H4 (cell line): ENCODE measurements around the gene TSPAN16. TPM values are rescaled to one million over a fixed set of nuclear protein-coding genes. Genes with fewer than 3 reads are reported as not detected.

Source experiments
- DNase-seq: peaks from one replicate; pipeline ENCODE4 v3.0.0-alpha.2; 2015; ENCODE audit warnings: low spot score
- total RNA-seq: library from RNA; depleted of rRNA; stranded (reverse); fragments of >200 nt; shearing (Covaris generic); gene quantifications from 2 replicates; pipeline ENCODE4 v1.2.3, GENCODE V29; 2014; rRNA removed

TSPAN16 gene, protein sequence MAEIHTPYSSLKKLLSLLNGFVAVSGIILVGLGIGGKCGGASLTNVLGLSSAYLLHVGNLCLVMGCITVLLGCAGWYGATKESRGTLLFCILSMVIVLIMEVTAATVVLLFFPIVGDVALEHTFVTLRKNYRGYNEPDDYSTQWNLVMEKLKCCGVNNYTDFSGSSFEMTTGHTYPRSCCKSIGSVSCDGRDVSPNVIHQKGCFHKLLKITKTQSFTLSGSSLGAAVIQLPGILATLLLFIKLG
- total RNA-seq = not detected in 2 replicates

DNA sequence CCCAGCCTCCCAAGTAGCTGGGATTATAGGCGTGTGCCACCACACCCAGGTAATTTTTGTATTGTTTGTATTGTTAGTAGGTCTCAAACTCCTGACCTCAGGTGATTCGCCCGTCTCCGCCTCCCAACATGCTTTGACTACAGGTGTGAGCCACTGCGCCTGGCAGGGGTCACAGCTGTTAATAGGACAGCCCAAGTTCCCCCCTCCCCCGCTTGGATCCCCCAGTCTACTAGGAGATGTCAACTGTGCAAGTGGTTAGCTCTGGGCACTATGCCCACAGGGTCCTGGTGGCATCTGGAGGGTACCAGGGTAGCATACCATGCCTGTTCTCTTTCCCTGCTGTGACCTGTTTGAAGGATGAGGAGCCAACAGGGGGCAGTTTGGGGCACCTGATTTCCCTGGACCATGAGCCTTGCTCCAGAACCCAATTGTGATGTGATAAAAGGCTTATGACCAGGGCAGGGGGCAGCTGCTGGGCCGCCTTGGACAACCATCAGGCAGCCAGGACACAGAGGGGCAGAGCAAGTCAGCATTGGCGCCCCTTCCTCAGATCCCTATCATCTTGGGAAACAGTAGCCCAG, at the start of gene TSPAN16:
TSS of gene TSPAN16 (plus strand) at position 496 of the 581 bp plus-strand sequence. CDS start 138 bp downstream, outside the sequence.
- DNase-seq = no peak

DNA sequence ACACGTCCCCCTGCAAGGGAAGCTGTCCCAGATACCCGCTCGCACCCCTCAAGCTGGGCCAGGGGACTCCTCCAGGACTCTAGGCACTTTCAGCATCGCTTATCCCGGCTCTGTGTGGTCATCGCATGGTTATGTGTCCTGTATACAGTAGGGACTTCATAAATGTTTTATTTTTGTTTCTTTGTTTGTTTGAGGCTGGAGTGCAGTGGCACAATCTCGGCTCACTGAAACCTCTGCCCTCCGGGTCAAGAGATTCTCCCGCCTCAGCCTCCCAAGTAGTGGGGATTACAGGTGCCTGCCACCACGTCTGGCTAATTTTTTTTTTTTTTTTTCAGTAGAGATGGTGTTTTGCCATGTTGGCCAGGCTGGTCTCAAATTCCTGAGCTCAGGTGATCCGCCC, 49.0 kb upstream of the TSPAN16 start:
- no peak for DNase-seq

DNA sequence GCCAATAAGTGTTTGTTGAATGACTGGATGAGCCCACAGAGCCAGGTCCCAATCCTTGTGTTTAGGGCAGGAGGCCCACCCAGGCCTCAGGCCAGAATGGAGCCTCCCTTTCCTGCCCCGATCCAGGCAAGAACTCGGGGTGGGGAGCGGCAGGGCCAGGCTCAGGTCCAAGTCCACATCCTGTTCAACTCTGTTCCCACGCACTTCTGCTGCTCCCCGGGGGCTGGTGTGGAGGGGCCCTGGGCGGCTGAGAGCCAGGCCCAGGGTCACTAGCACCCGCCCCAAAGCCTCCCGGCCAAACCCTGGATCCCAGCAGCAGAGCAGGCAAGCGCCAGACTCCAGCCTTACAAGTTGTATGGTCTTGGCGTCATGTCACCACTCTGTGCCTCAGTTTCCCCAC, 48.6 kb upstream of the TSPAN16 start:
- DNase-seq = no peak

DNA sequence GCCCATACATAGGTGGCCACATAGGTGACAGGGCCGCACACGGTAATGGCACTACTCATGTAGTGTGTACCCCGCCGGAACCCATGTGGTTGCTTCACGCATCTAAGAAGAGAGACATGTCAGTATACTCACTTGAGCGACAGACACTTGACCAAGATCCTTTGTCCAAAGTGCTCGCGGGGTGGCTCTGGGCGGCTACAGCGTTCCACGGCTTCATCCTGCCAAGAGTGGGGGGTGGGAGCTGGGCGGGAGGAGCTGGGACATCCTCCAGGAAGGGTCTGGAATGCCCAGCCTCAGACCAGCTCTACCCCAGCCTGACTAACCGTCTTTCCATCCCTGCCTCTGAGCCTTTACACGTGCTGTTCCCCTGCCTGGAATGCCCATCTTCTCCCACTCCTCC, 48.0 kb upstream of the TSPAN16 start:
- no peak for DNase-seq

DNA sequence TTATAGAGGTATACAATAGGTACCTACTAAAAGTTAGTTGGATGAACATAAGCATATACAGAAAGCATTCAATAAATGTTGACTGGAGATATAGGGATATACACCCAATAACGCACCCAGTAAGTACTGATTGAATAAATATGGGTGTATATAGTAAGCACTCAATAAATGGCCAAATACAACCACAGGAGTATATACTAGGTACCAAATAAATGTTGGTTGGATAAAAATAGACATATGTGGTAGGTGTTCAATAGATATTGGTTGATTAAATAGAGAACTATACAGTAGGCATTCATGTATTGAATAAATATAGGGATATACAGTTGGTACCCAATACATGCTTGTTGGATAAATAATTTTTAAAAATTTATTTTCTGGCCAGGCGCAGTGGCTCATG, 47.1 kb upstream of the TSPAN16 start:
- no peak for DNase-seq

DNA sequence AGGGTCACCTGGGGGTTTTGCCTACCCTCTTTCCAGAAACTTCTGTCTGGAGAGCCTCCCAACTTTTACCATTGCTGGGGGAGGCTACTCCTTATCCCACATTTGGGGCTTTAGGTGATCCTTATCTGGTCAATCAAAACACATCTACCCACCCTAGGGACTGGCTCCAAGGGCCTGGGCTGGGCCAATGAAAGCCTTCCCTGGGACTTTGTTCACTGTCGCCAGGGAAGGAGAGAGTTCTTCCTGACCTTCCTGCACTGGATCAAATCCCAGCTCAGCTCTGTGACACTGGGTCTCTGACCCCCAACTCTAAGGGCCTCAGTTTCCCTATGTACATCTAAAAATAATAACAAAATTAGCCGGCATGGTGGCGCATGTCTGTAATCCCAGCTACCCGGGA, 44.7 kb upstream of the TSPAN16 start:
- DNase-seq = no peak

DNA sequence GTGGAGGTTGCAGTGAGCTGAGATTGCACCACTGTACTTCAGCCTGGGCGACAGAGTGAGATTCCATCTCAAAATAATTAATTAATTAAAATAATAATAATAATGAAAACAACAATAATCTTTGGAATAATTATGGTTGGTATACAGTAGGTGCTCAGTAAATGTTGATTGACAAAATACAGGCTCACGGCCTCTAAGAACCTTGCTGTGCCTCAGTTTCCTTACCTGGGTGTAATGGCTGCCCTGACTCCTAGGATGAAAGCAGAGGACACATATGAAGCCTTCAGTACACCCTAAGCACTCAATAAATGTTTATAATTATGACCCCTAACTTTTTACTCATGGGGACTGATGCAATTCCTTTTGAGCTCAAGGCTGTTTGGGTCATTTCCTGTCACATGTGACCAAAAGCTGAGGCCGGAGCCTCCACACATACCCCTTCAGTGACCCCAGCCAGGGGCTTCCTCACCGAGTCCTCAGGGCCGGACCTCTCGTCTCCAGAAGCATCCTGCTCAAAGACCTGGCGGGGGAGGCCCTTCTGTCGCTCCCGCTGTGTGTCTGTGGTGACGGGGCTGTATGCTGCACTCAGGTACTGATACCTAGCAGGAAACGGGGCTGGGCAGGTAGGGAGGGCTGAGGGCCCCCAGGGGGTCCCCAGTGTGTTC, 44.2 kb upstream of the TSPAN16 start:
- no peak for DNase-seq

DNA sequence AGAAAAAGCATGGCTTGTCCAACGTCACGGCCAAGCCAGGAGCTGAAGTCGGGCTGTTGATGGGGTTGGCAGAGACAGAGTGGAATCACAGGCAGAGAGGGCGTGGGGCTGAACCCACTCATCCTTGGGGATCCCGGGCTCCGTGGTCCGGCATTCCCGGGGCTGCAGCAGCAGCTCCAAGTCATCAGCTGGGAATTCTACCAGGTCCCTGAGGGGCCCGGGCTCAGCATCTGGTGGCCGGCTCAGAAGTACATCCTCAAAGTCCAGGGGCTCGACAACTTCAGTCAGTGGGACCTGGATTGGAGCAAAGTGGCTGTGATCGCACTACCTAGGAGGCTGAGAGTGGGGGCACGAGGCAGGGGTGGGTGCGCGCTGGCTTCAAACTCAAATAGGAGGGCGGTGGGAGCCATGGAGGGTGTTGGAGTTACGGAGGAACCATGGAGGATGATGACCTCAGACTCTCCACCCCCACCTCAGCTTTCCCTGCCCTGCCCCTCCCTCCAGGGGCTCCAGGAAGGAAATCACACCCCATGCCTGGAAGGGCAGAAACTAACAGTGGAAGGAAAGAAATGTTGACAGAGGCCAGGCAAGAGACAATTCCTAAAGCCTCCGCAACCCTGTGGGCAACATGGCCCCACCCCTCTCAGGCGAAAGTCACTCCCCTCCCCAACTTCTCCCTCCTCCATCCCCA, 43.1 kb upstream of the TSPAN16 start:
- no peak for DNase-seq

DNA sequence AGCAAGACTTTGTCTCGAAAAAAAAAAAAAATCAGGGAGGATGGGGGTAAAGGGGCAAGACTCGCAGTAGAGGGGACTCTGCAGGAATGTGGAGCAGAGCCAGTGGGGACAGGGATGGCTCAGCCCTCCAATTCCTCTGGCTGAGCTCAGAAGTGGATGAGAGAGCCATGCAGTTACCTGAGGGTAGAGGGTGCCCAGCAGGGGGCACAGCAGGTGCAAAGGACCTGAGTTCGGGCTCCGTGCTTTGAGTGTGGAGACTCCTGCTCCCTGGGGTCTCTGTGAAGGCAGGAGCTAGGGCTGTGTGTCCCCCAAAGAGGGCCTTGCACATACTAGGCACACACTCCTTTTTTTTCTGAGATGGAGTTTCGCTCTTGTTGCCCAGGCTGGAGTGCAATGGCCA, 41.3 kb upstream of the TSPAN16 start:
- DNase-seq = no peak

DNA sequence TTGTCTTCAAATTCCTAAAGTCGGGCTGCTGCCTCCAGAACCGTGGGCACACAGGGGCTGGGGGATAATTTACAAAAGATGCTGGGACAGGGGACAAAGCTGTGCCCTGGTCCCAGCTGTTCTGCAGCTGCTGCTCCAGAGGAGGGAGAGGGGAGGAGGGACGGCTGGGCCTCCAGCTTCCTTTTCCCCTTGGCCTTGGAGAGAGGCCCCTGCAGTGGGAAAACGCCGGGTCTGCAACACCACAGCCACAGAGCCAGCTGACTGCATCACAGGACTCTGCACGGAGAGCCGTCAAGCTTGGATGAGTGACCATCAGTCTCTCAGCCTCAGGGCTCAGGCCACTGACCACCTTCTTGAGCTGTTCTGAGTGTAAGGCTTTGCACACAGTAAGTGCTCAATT, 39.8 kb upstream of the TSPAN16 start:
- no peak for DNase-seq

DNA sequence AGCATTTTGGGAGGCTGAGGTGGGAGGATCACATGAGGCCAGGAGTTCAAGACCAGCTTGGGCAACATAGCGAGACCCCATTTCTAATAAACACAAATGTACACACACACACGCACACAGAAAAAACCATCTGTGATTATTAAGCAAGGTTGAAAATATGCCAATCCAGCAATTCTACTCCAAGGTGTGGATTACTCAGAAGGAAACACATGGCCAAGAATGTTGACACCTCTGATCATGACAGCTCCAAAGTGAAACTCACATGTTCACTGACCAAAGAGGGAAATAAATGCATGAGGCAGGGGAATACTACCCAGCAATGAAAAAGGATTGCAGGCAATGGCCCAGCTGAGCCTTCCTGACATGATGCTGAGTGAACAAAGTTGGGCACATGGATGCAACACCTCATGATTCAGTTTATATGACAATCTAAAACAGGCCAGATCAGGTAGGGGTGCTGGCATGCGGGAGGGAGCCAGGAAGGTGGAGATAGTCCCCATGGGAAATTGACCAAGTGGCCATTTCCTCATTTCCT, 38.0 kb upstream of the TSPAN16 start:
- DNase-seq = no peak

DNA sequence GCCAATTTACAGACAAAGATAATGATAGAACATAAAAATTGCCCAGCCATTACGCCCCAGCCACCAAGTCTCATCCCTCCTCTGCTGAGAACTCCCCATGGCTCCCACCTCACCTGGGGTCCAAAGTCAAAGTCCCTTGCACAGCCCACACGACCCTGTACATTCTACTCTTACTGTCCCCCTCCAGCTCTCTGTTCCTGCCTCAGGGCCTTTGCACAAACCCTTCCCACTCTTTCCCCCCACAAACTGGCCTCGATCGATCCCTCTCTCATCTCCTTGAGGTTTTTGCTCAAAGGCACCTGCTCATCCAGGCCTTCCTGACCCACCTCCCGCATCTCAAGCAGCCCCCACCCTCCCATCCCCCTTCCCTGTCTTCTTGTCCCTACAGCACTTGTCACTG, 35.0 kb upstream of the TSPAN16 start:
- DNase-seq = no peak

DNA sequence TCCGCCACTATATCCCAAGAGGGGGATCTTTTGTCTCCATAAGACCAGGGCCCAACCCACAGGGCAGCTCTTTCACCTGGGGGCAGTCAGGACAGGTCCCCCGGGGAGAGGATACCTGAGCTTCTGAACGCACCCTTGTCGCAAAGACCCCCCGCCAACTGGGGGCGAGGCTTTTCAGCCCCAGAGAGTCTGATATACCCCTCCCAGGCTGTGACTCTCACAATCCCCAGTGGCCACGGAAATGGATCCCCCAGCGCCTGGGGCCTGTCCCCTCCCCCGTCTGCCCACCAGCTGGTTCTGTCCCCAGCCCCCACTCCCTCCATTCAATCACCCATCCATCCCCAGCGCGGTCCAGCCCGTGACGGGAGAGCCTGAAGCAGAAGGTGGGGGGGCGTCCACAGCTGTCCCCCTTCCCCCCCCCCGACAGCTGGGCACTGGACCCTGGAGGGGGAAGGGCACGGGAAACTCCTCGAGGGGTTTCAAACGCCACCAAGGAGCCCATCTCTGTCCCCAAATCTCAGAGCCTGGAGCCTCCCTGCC, 34.5 kb upstream of the TSPAN16 start:
- DNase-seq = no peak

DNA sequence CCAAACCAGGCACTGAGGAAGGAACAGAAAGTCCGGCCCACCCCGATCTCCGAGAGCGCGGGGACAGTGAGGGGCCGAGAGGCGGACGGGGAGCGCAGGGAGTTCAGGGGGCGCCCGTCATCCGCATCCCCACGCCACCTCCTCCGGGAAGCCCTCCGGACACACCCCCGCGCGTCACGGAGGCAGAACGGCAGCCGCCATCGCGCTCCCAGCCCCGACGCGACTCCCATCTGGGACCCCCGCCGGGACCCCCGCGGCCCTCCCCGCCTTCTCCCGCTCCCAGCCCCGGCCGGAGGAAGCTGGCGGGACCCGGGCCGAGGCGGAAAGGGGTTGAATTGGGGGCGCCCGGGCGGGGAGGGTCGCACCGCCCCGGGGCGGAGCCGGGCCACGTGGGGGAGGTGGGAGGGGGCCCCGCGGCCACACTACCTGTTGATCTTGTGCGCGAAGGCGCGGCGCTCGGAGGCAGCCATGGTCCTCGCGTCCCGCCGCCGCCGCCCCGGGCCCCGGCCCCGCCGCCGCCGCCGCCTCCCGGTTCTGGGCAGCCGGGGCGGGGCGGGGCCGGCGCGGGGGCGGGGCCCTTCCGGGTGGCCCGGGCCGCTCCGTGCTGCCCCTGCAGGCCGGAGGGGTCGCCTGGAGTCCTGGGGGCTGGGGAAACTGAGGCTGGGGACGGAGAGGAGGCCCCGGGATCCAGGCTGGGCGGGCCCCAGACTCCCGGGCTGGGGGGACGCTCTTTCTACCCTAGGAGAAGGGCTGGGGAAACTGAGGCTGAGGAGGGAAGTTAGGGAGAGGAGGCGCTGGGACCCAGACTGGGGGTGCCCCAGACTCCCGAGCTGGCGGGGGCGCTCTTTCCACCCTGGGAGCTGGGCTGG, 33.8 kb upstream of the TSPAN16 start, which contains the start of gene DOCK6:
TSS of gene DOCK6 (minus strand) at position 554 of the 869 bp plus-strand sequence. CDS start at position 470, 84 bp downstream.
- no peak for DNase-seq

DNA sequence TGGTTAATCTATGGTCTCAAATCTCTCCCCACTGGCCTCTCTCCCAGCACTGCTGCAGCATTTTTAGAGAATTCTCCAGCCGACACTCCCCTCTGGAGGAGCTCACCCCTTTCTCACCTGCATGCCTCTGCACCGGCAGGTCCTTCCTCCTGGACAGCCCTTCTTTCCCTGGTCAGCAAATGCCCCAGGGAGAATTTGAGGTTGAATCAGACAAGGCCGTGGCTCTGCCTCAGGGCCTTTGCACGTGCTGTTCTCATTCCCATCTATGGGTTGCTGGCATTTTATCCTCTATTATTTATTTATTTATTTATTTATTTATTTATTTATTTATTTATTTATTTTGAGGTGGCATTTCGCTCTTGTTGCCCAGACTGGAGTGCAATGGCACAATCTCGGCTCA, 32.2 kb upstream of the TSPAN16 start:
- no peak for DNase-seq

DNA sequence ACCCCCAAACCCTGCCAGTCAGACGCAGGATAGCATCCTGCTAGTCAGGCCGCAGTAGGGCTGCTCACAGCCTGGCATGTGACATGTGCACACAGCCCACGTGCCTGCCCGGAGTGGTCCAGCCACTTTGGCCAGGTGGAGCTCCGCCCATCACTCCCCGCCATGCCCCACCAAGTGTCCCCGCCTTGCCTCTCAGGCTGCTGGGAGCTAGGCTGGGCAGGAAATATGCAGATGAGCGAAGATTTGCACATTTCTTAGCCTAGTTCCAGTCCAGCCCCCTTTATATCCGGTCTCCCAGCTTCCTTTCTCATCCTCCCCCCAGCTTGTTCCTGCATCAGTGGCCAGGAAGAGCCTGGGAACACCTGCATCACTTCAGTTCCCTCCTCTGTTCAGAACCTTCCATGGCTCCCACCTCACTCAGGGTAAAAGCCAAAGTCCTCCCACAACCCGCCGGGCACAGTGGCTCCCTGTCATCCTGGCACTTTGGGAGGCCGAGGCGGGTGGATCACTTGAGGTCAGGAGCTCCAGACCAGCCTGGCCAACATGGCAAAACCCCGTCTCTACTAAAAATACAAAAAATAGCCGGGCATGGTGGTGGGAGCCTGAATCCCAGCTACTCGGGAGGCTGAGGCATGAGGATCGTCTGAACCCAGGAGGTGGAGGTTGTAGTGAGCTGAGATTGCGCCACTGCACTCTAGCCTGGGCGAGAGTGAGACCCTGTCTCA, 31.3 kb upstream of the TSPAN16 start:
- DNase-seq = no peak

DNA sequence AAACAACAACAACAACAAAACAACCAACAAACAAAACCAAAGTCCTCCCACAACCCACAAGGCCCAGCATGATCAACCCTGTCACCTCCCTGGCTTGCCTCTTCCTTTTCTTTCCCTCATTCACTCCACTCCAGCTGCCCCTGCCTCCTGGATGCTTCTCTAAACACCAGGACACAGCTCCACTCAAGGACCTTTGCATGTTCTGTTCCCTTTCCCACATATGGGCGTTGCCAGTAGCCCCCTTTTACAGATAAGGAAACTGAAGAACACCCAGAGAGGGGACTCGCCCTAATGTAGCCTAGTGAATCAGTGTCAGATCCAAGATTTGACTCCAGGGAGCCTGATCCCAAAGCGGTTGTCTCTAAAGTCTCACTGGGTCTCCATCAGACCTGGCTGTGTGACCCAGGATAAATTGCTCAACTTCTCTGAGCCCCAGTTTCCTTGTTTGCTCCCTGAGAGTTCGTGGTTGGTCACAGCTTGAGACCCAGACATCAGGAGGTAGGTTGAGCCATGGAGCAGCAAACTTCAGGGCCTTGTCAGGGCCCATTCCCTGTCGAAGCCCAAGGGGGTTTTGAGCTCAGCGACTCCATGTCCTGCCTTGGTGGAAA, 30.7 kb upstream of the TSPAN16 start:
- DNase-seq = no peak

DNA sequence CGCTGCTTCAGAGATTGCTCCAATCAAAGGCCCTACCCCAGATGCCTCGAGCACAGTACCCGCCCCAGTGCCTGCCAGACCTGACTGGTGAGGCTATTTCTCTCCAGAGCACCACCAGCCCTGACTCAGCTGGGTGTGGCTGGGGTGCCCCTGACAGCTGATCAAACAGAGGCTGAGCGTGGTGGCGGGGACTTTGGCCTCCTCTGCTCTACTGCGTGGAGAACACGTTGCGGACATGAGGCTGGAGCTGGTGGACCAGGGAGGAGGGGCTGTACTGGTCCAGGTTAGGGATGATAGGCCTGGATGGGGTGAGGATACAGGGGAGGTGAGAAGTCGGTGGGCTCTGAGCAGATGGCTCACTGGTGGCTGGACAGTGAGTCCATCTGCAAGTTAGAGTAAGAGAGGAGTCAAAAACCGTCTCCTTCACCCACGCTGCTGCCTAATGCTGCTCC, 30.1 kb upstream of the TSPAN16 start:
- no peak for DNase-seq

DNA sequence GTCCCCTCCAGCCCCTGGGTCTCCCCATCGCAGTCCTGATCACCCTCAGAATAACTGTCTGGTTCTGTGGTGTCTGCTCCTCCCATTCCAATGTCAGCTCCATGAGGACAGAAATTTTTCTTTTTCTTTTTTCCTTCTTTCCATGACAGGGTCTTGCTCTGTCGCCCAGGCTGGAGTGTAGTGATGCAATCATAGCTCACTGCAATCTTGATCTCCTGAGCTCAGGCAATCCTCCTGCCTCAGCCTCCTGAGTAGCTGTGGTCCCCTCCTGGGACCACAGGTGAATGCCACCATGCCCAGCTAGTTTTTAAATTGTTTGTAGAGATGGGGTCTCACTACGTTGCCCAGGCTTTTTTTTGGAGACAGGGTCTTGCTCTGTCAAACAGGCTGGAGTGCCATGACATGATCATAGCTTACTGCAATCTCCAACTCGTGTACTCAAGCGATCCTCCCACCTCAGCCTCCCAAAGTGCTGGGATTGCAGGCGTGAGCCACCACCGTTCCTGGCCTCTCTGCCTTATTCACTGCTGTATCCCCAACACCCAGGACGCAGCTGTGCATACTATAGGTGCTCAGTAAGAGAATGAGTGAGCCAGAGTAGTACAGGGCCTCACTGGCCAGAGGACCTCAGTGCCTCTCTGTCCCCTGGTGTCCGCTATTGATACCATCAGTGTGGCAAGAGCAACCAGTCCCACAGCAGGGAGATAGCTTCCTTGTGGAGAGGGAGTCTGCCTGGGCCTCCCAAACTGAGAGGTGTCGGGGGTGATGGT, 28.5 kb upstream of the TSPAN16 start:
- DNase-seq = no peak
